Measurements from ENCODE around the gene PRRC2B.
A peak's percentile ranks its signal among the peaks of the same experiment; 100 is the strongest.
"Not testable (repeated sequence)": the region's sequence is repeated elsewhere in the genome, so short reads cannot be mapped to it uniquely, and the experiment has no call there.

The PRRC2B gene

GRCh38 chr9:131485728-131486422 lies 92.0 kb downstream of the PRRC2B start:
- no peak for DNase-seq (ENCODE audit: low read depth)

DNA sequence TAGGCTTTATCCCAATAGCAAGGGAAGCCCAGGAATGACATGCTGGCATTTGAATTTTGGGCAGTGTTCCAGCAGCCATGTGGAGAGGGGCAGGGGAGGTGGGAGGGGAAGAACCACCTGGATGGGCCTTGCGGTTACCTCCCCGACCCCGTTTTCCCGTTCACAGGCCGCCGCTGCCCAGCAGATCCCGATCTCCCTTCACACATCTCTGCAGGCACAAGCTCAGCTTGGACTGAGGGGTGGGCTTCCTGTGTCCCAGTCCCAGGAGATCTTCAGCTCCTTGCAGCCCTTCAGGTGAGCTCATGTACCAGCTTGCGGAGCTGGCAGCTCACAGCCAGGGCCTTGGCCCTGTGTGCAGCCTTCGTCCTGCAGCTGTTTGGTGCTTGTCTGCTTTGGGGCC lies 93.1 kb downstream of the PRRC2B start:
- no peak for DNase-seq (ENCODE audit: low read depth)

DNA sequence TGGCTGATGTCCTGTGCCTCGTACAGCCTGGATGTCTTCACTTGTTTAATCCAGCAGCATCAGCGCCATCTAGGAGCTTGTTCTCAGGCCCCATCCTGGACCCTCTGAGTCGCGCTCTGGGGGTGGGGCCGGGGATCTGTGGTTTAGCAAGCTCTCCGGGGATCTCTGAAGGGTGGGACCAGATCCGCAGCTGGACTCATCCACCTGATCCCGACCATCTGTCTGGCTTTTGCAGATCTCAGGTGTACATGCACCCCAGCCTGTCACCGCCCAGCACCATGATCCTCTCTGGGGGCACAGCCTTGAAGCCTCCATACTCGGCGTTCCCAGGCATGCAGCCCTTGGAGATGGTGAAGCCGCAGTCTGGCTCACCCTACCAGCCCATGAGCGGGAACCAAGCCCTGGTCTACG lies 93.7 kb downstream of the PRRC2B start:
- no peak for DNase-seq (ENCODE audit: low read depth)

DNA sequence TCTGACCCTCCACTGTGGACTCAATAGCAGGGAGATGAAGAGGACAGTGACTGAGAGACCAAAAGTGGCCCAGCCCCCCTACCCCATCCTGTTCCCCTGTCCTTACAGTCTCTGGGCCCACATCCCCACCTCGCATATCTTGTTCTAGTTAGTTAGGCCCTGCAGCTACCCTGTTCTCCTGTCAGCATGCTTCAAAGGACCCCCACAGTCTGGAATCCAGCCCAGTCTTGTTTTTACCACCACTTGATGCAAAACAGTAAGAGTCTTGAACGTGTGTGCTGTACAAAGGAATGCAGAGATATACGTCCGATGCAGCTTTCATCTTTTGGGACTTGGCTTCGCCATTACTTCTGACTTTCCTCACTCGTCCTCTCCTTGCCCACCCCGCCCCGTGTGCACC lies 96.6 kb downstream of the PRRC2B start:
- DNase-seq (ENCODE audit: low read depth), result no peak

DNA sequence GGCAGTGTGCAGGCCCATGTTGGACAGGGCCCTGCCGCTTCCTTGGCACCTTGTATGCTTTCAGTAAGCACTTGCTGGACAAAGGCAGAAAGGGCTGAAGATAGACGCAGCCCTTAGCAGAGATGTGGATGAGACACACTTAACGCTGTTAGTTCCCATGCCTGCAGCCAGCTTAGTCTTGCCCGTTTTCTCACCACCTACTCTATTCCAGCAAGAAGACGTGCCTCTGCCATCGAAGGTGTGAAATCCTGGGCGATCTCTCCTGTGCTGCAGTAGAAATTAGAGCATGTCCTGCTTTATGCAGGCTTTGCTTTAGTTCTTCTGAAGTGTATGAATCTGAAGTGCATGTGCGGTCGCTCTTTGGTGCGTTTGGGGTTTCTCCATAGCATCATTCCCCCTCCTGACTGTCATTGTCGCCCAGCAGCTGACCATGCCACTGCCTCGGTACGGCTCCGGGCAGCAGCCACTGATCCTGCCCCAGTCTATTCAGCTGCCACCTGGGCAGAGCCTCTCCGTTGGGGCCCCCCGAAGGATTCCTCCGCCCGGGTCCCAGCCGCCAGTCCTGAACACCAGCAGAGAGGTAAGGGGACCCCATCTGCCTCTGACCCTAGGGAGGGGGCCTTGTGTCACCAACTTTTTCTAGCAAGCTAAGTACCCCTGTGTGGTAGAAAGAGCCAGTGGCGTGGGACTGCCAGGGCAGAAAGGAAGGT lies 97.3 kb downstream of the PRRC2B start:
- no peak for DNase-seq (ENCODE audit: low read depth)

DNA sequence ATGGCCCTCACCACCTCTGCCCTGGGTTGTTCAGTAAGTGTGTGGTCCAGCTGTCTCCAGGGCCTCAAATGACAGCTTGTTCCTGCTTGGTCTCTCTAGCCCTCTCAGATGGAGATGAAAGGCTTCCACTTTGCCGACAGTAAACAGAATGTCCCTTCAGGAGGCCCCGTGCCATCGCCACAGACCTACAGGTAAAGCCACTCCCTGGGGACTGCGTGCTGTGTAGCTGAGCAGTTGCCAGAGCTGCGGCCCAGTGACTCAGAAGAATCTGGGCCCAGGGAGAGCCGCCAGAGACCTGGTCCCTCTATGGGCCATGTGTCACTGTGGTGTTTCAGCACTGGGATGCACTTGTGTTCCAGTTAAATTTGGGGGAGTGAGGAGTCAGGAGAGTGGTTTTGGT lies 98.2 kb downstream of the PRRC2B start:
- DNase-seq (ENCODE audit: low read depth), result no peak

DNA sequence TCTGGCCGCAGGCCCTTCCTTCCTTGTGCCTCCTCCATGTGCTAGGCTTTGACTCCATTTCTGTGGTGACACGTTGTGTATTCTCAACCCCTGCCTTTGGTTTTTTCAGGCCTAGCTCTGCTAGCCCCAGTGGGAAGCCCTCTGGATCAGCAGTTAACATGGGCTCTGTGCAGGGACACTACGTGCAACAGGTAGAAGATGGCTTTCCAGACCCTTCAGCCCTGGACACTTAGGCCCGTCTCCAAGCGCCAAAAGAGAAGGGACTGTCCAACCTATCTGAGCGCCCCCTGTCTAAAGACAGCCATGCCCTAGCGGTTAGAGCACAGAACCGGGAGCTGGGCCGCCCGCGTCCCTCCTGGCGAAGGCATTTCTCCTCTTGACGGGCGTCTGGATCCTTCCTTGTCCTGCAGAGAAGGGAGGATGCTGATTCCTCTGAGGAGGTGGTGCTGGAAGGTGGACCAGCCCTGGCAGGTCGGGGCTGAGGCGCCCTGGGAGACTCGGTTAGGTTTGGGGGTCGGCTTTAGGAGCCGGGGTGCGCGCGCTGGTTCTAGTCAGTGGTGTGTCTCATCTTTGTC lies 100.5 kb downstream of the PRRC2B start:
- DNase-seq (ENCODE audit: low read depth), result no peak

DNA sequence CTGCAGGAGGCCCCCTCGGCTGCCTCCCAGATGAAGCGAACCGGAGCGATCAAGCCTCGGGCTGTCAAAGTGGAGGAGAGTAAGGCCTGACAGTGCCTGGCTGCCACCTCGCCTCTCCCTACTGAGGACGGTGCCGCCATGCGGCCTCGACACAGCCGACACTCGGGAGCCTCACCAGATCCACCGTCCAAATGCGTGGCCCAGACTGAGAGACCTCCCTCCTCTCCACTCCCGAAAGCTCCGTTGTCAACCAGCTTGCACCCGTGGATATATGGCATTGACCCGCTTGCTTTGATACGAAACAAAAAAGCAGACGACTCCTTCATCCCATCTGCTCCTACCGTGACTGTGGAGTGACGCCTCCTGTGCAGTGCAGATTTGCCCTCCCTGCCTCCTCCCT lies 101.9 kb downstream of the PRRC2B start:
- DNase-seq (ENCODE audit: low read depth), result no peak

DNA sequence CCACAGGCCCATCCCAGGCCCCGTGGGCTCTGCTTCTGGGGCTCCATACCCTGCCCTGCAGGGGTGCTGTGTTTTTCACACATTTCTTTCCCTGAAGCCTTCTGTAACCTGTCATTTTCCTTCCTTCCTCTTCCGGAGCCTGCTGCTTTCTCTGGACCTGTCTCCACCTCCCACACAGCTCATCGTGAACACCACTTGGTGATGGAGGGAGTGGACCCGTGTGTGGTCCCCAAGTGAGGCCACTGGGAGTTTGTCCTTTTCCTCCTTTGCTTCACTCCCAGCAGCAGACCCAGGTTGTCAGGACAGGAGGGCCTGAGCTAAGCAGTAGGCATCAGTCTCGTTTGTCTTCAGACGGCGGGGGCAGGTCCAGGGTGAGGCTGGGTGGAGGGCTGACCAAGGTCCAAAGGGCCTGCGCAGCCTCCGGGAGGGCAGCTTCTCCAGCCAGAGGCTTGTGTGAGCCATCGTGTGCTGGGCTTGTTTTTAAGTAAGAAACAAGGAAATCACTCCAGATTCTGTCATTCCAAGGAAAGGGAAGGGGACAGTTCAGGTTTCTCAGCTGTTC lies 103.0 kb downstream of the PRRC2B start:
- DNase-seq (ENCODE audit: low read depth), result no peak

DNA sequence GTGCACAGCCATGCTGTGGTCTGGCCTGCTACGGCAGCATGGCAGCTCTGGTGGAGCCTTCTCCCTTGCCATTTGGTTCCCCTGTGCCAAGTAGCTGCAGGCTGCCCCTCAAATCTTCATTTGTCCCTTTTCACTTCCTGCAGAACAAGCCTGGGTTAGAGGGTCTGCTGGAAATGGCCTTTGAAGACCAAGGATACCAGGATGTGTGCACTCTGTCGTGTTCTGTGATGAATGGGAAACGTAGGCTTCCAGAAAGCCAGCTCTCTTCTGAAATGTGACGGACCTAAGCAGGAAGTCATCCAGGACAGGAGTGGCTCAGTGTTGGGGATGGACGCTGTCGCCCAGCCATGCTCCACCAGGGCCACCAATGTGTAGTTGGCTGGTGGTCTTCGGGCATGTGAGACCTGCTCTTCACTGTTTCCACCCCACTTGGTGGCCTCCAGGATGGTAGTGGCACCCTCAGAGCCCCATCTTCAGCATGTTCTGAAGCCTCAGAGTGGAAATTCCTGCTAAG lies 105.4 kb downstream of the PRRC2B start:
- DNase-seq (ENCODE audit: low read depth), result no peak

DNA sequence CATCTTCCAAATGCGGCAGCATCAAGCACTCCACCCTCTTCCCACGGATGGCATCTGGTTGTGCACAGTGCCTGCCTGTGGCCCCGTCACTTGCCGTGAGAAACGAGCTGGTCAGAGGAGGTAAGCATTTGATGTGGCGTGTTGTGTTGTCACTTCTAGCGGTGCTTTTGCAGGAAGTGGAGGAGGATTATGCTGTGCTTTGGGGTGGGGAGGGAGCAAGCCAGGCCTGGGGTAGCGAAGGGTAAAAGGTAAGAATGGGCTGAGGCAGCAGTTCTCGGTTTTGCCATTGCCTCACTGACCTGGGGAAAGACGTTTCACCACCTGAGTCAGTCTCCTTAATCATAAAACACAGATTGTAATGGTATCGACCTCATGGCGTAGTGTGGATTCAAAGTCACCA lies 106.5 kb downstream of the PRRC2B start:
- DNase-seq (ENCODE audit: low read depth), result peak; percentile 36

- peak; percentile 44 for DNase-seq (ENCODE audit: low read depth)
Measured at GRCh38 chr9:131500939-131501541, 107.2 kb downstream of the PRRC2B start.

- DNase-seq (ENCODE audit: low read depth), result peak; percentile 75
Measured at GRCh38 chr9:131502781-131503625, 109.1 kb downstream of the PRRC2B start, which contains the start of gene POMT1. Gene POMT1, plus strand, starts transcription at chr9:131502918. Its CDS starts 1,301 bp downstream, at chr9:131504219.

GRCh38 chr9:131503626-131504465 lies 110.0 kb downstream of the PRRC2B start:
- DNase-seq (ENCODE audit: low read depth), result no peak

- DNase-seq (ENCODE audit: low read depth), result no peak
Measured at GRCh38 chr9:131505012-131505411, 111.1 kb downstream of the PRRC2B start.

GRCh38 chr9:131511416-131511815 lies 117.5 kb downstream of the PRRC2B start:
- no peak for DNase-seq (ENCODE audit: low read depth)

GRCh38 chr9:131511880-131512279 lies 118.0 kb downstream of the PRRC2B start:
- DNase-seq (ENCODE audit: low read depth), result no peak

GRCh38 chr9:131513177-131513576 lies 119.3 kb downstream of the PRRC2B start:
- no peak for DNase-seq (ENCODE audit: low read depth)

GRCh38 chr9:131515559-131516031 lies 121.7 kb downstream of the PRRC2B start:
- DNase-seq (ENCODE audit: low read depth), result not testable (repeated sequence)

DNA sequence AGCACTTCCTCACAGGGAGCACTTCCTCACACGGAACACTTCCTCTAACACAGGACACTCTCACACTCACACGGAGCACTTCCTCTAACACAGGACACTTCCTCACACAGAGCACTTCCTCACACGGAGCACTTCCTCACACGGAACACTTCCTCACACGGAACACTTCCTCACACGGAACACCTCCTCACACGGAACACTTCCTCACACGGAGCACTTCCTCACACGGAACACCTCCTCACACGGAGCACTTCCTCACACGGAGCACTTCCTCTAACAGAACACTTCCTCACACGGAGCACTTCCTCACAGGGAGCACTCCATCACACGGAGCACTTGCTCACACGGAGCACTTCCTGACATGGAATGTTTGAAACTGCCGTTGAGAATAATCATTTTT lies 122.2 kb downstream of the PRRC2B start:
- no peak for DNase-seq (ENCODE audit: low read depth)

All from stimulated activated CD8-positive, alpha-beta memory T cell treated with anti-CD3 and anti-CD28 coated beads, Interleukin-12 subunit alpha, Interleukin-12 subunit beta, amount 100 ng/mL, for 1 hour (primary cell).